Measurements from ENCODE around the gene CDC37L1. TPM values are rescaled to one million over a fixed set of nuclear protein-coding genes. Genes with fewer than 3 reads are reported as not detected.

Gene CDC37L1
- total and polyA plus RNA-seq, 2 of the 8 experiments (the other 6 are each of a cell fraction or from before 2014, with no cell fraction given), result 4.6 to 23.8 TPM

- Histone ChIP-seq H3K9me3 (ENCODE audit: insufficient read depth in 2 of 2, low read depth in 1 of 2, low read length in 1 of 2) (no peaks in the 10 kb centered on the region), H3K79me1 (ENCODE audit: low read depth, low read length) (no peaks in the 10 kb centered on the region; the same call in 1 of the 2 replicates), H3K36me3 (ENCODE audit: control insufficient read depth in 2 of 4, insufficient read depth in 4 of 4, low read length in 3 of 4) (no peaks in the 10 kb centered on the region), H3K79me2 (ENCODE audit: control insufficient read depth in 1 of 2, insufficient read depth in 2 of 2, low read length in 2 of 2) (peaks cover 0 to 24% of the 10 kb centered on the region in 2 experiments; a peak in 2 of 4 replicates), H3K4ac (replicated peaks; ENCODE audit: insufficient read length, low read depth, low read length) (no peak within 1 kb of the TSS), H2BK15ac (ENCODE audit: low read length) (peak within 1 kb of the TSS; percentile 99; the same call in 1 of the 2 replicates), H2BK20ac (ENCODE audit: low read length) (no peak within 1 kb of the TSS), H4K5ac (ENCODE audit: insufficient read length, low read depth, low read length) (peak within 1 kb of the TSS; percentile 77), H3K4me2 (ENCODE audit: insufficient read depth in 1 of 2, low read depth in 2 of 2, low read length in 2 of 2) (peak within 1 kb of the TSS; percentile 69 to 75), H3K27ac (ENCODE audit: low read depth, low read length) (no peak within 1 kb of the TSS), H2BK120ac (replicated peaks; ENCODE audit: low read depth, low read length) (no peak within 1 kb of the TSS), H3K56ac (replicated peaks; ENCODE audit: insufficient read length, low read depth, low read length) (peak within 1 kb of the TSS; percentile 46), H4K91ac (replicated peaks; ENCODE audit: insufficient read length, low read length) (no peak within 1 kb of the TSS), H2BK5ac (ENCODE audit: low read depth, low read length) (peak within 1 kb of the TSS; percentile 78), H2BK12ac (ENCODE audit: low read depth, low read length) (peak within 1 kb of the TSS; percentile 82; the same call in 1 of the 2 replicates), H4K8ac (ENCODE audit: extremely low read depth, insufficient read depth, low read length) (peak within 1 kb of the TSS; percentile 93), H3K23ac (ENCODE audit: insufficient read length) (no peak within 1 kb of the TSS), H3K18ac (ENCODE audit: extremely low read depth, low read length) (peak within 1 kb of the TSS; percentile 93), H4K20me1 (replicated peaks in 1 of 2; ENCODE audit: control insufficient read depth in 1 of 2, insufficient read depth in 2 of 2, low read length in 2 of 2) (peaks cover 0 to 1% of the 10 kb centered on the region in 2 experiments), H2AFZ (ENCODE audit: low read length) (peak within 1 kb of the TSS; percentile 26; the same call in 1 of the 2 replicates), H3K23me2 (ENCODE audit: low read depth, low read length) (peaks cover 8% of the 10 kb centered on the region; the same call in 1 of the 2 replicates), H3K9ac (replicated peaks in 1 of 4; ENCODE audit: extremely low read depth in 1 of 4, low read depth in 3 of 4, low read length in 3 of 4) (peak within 1 kb of the TSS; percentile 60 to 70 (median 64)), H3K4me1 (replicated peaks in 1 of 4; ENCODE audit: control insufficient read depth in 3 of 4, insufficient read depth in 4 of 4, low read length in 3 of 4) (peaks cover 0 to 3% (median 0%) of the 10 kb centered on the region in 4 experiments; a peak in 4 of 7 replicates), H2AK5ac (ENCODE audit: low read depth, low read length) (no peak within 1 kb of the TSS), H3K4me3 (ENCODE audit: extremely low read depth in 1 of 4, insufficient read depth in 2 of 4, low read depth in 3 of 4, low read length in 4 of 4) (peak within 1 kb of the TSS; percentile 58 to 87 (median 76)), H3K27me3 (replicated peaks in 1 of 4; ENCODE audit: control insufficient read depth in 3 of 4, extremely low read depth in 1 of 4, insufficient read depth in 3 of 4, low read length in 3 of 4) (no peaks in the 10 kb centered on the region), H3K14ac (ENCODE audit: insufficient read length) (no peak within 1 kb of the TSS)
- FAIRE-seq (no peak), DNase-seq (ENCODE audit: low read depth in 1 of 2, low spot score in 2 of 2) (peak; percentile 62 to 87)
- ChIA-PET CTCF (ENCODE audit: partially characterized antibody) (interaction anchor here (0.6 to 2.1 kb wide), 14 partner anchors 9 to 459 kb away, joined by 3 to 10 read pairs (median 4); partner anchors contain the start of genes JAK2, PLPP6 and SPATA6L), POLR2A (ENCODE audit: partially characterized antibody) (interaction anchor here (0.6 to 2.8 kb wide), 9 partner anchors 10 to 244 kb away, joined by 3 to 14 read pairs (median 4); partner anchors contain the start of genes JAK2, PLPP6, RCL1 and SPATA6L)
- WGBS, 2 experiments (ENCODE audit: extremely low coverage in 1 of 2, insufficient coverage in 1 of 2, insufficient read length in 1 of 2, insufficient replicate concordance in 2 of 2, low coverage in 1 of 2, low lambda C conversion rate in 2 of 2, missing lambda C conversion rate in 1 of 2), result 2% methylated on average over 60 of the region's 84 CpGs; no CpG with 5 or more reads in 1 of the 2 experiments
- TF ChIP-seq EZH2 (IDR thresholded peaks at IDR 0.05; ENCODE audit: low read depth, low read length, severe bottlenecking), result no peak
- TF ChIP-seq PHF8 (conservative IDR thresholded peaks at IDR 0.05; ENCODE audit: low read depth, low read length), result peak; percentile 64
- TF ChIP-seq CHD2 (IDR thresholded peaks at IDR 0.05; ENCODE audit: low read length), result no peak
- no peak for TF ChIP-seq SP4 (IDR thresholded peaks at IDR 0.05; ENCODE audit: low read length)
- TF ChIP-seq TCF12 (IDR thresholded peaks at IDR 0.05; ENCODE audit: low read depth, low read length), result no peak
- TF ChIP-seq BACH1 (IDR thresholded peaks at IDR 0.05; ENCODE audit: low read length), result no peak
- no peak for TF ChIP-seq RFX5 (IDR thresholded peaks at IDR 0.05; ENCODE audit: borderline replicate concordance, low read depth, low read length)
- TF ChIP-seq SUZ12 (IDR thresholded peaks at IDR 0.05; ENCODE audit: low read length), result 0 out of 2 replicates have a peak, but pooled peaks have one; percentile 7
- TF ChIP-seq MAFK (IDR thresholded peaks at IDR 0.05; ENCODE audit: low read depth, low read length), result no peak
- no peak for TF ChIP-seq BRCA1 (IDR thresholded peaks at IDR 0.05; ENCODE audit: low read depth, low read length)
- no peak for TF ChIP-seq POU5F1 (IDR thresholded peaks at IDR 0.05; ENCODE audit: low read depth, low read length)
- TF ChIP-seq CHD1 (IDR thresholded peaks at IDR 0.05; ENCODE audit: low read depth, low read length), result no peak
- TF ChIP-seq JUN (IDR thresholded peaks at IDR 0.05; ENCODE audit: low read depth, low read length), result no peak
Observed at GRCh38 chr9:4740638-4741364, 61.4 kb downstream of the CDC37L1 start, which contains the start of gene AK3. Gene AK3 (minus strand): TSS chr9:4741202. CDS start chr9:4741087, 115 bp downstream.
